GM18508 (cell line): ENCODE results near the gene CYP4F3.
"Not testable (repeated sequence)": the region's sequence is repeated elsewhere in the genome, so short reads cannot be mapped to it uniquely, and the experiment has no call there.

Experiments used
- ATAC-seq: cut with Tn5 transposase; IDR thresholded peaks from one replicate; pipeline ENCODE4 v1.9.1; 2021; ENCODE audit warnings: moderate number of reproducible peaks; ENCODE audit not compliant: insufficient read depth, unreplicated experiment

CYP4F3 gene, protein sequence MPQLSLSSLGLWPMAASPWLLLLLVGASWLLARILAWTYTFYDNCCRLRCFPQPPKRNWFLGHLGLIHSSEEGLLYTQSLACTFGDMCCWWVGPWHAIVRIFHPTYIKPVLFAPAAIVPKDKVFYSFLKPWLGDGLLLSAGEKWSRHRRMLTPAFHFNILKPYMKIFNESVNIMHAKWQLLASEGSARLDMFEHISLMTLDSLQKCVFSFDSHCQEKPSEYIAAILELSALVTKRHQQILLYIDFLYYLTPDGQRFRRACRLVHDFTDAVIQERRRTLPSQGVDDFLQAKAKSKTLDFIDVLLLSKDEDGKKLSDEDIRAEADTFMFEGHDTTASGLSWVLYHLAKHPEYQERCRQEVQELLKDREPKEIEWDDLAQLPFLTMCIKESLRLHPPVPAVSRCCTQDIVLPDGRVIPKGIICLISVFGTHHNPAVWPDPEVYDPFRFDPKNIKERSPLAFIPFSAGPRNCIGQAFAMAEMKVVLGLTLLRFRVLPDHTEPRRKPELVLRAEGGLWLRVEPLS

DNA sequence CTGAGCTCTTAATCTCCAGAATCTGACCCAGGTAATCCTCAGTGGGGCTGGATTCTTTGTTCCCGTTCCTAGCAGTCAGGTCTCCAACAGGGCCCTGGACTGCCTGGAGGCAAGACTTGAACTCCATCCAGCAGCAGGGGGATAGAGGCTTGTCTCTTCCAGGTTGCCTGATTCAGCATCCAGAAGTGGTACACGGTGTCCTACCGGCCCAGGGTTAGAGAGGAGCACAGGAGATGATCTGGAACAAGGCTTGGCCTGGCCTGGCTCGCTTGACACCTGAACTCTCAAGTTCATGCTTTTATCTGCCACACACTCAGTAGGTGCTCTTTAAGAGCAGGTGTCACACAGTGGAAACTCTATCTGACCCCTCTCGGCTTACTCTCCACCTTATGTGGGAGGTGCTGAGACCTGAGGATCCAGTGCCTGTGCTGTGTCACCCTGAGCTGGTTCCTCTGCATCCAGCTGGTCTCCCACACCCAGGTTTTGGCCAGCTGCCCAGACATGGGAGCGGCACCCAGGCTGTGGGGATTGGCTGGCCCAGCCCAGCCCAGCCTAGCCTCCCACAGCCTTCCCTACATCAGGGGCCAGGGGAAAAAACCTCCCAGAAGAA, at the start of gene CYP4F3:
TSS of gene CYP4F3 (plus strand) at position 604 of the 610 bp plus-strand sequence. CDS start 519 bp downstream, outside the sequence.
- no peak for ATAC-seq

DNA sequence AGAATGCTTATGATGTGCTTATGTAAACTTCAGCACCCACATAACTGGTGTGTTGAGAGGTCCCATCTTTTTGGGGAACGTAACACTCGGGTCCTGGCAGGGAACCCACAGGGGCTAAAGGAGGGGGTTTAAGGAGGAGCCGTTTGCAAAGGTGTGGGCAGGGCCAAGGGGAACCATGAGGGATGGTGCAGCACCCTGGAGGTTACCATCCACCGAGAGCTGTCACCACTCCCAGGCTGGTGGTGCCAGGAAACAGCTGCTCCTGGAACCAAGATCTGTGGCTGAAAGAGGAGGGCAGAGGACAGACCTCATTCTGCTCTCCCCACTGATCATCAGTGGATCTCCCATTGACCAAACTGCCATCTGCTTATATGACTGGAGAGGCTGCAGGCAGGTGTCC, 48.9 kb upstream of the CYP4F3 start:
- no peak for ATAC-seq

DNA sequence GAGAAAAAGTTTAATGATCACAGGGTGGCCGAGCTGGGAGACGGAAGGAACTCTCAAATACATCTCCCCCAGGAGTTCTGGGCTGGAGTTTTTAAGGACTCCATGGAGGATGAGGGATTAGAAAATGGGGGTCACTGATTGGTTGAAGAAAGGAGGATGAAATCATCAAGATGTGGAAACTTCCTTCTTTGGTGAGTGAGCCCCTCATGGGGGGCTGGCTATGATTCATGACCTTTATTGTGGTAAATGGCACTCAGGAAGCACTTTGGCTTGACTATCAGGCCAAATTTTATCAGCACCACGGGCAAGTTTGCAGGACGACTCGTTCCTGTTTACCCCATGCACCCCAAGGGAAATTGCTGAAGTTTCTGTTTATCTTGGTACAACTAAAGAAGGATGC, 48.2 kb upstream of the CYP4F3 start:
- ATAC-seq: not testable (repeated sequence)

DNA sequence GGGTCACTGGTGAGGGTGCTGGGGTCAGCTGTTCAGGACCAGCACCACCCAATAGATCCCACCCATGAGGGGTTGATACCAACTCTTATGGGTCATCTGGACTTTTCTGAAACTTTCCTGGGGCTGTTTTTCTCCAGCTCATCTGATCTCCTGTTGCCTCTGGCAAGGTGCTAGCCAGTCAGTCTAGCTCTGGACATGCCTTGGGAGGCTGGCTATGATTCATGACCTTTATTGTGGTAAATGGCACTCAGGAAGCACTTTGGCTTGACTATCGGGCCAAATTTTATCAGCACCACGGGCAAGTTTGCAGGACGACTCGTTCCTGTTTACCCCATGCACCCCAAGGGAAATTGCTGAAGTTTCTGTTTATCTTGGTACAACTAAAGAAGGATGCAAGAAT, 46.9 kb upstream of the CYP4F3 start:
- ATAC-seq: not testable (repeated sequence)

DNA sequence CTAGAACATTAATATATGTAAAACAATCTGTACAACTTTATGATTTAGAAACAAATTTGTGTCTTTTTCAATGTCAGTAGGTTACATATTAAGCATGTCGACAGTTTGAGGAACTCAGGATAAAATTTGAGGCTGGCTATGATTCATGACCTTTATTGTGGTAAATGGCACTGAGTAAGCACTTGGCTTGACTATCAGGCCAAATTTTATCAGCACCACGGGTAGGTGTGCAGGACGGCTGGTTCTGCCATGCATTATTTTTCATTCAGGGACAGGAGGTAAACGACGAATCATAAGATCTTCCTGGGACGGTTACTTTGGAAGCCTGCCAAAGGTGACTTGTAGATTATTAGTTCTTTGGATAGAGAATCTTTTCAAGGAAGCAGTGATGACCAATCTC, 45.6 kb upstream of the CYP4F3 start:
- ATAC-seq: no peak

DNA sequence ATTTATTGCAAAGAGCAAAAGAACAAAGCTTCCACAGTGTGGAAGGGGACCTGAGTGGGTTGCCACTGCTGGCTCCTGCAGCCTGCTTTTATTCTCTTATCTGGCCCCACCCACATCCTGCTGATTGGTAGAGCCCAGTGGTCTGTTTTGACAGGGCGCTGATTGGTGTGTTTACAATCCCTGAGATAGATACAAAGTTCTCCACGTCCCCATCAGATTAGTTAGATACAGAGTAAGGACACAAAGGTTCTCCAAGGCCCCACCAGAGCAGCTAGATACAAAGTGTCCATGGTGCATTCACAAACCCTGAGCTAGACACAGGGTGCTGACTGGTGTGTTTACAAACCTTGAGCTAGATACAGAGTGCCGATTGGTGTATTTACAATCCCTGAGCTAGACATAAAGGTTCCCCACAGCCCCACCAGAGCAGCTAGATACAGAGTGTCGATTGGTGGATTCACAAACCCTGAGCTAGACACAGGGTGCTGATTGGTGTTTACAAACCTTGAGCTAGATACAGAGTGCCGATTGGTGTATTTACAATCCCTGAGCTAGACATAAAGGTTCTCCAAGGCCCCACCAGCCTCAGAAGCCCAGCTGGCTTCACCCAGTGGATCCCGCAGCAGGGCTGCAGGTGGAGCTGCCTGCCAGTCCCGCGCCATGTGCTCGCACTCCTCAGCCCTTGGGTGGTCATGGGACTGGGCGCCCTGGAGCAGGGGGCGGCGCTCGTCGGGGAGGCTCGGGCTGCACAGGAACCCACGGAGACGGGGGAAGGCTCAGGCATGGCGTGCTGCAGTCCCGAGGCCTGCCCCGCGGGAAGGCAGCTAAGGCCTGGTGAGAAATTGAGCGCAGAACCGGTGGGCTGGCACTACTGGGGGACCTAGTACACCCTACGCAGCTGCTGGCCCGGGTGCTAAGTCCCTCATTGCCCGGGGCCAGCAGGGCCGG, 32.4 kb upstream of the CYP4F3 start:
- not testable (repeated sequence) for ATAC-seq

DNA sequence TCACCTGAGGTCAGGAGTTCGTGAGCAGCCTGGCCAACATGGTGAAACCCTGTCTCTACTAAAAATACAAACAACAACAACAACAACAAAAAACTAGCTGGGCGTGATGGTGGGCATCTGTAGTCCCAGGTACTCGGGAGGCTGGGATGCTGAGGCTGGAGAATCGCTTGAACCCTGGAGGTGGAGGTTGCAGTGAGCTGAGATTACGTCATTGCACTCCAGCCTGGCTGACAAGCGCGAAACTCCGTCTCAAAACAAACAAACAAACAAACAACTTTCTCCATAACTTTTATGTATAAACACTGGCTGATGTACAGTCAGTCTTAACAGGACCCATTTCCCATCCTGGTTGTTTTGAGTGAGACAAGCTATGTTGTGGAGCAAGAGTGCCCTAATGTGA, 31.4 kb upstream of the CYP4F3 start:
- ATAC-seq: no peak

DNA sequence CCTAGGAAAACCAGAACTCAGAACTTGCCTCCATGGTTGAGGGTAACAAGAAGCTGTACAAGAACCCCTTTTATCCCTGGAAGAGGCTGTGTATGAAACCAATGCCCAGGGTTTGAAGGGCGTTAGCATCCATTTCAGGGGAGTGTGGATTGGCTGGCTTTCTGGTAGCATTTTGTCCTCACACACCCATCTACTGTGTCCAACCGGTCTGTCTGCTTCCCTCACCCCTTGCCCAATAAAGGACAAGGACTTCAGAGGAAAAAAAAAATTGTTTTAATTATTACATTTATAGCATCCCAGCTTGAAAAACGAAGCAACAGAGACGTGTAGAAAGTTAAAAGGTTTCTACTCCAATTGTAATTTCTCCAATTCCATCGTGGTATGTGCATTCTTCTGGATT, 28.4 kb upstream of the CYP4F3 start:
- no peak for ATAC-seq

DNA sequence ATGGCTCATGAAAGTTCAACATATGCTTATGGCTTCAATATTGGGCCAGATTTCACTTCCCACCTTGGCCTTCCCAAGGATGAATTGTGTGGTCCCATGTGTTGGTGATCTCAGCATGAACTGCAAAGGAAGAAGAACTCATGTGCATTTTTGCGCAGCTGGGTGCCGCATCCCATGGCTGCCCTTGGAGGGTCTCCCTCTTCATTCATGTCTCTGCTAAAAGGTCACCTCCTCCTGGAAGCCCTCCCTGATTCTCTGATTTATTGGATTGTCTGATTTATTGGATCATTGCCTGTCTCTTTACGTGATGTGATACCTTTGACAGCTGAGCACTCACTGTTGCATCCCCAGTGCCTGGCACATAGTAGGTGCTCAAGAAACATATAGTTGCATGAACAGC, 27.4 kb upstream of the CYP4F3 start:
- no peak for ATAC-seq

DNA sequence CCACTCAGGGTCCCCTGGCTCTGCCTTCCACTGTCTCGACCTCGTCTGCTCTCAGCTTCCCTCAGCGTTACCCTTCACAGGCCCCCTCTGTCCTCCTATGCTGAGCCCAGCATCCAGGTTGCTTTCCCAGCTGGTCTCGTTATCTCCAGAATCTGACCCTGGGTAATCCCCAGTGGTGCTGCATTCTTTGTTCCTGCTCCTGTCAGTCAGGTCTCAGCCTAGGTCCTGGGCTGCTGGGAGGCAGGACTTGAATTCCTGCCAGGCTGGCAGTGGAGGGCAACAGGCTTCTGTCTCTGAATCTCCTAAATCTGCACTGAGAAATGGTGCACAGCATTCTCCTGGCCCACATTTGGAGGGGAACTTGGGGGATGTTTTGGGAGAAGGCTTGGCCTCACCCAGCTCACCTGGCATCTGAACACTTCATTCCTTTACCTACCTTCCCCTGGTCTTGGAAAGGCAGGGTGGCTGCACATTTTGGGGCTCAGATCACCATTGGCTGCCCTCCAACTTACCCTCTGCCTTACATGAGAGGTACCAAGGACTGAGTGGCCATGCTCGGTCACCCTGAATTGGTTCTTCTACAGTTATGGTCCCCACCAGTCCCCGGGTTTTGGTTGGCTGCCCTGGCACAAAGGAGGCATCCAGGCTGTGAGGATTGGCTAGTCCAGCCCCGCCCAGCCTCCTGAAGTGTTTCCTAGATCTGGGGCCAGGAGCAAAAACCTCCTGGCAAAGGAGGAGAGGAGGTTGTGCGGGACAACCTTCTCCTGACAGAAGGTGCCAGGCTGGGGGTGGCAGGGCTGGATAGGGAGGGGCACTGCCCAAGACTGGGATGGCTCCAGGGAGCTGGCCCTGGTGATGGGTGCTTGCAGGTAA, 26.0 kb upstream of the CYP4F3 start, which contains the start of gene CYP4F8:
TSS of gene CYP4F8 (plus strand) at position 712 of the 873 bp plus-strand sequence. CDS start 399 bp downstream, outside the sequence.
- no peak for ATAC-seq

DNA sequence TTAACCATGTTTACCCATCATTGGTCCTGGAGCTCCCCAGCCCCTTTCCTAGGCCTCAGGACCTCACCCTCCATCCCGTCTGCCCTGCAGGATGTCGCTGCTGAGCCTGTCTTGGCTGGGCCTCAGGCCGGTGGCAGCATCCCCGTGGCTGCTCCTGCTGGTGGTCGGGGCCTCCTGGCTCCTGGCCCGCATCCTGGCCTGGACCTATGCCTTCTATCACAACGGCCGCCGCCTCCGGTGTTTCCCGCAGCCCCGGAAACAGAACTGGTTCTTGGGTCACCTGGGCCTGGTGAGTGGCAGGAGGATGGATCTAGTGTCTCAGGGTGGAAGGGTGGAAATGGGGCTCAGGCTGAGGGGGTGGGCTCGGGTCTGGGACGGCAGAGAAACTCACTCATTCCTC, 25.2 kb upstream of the CYP4F3 start:
- ATAC-seq: no peak

DNA sequence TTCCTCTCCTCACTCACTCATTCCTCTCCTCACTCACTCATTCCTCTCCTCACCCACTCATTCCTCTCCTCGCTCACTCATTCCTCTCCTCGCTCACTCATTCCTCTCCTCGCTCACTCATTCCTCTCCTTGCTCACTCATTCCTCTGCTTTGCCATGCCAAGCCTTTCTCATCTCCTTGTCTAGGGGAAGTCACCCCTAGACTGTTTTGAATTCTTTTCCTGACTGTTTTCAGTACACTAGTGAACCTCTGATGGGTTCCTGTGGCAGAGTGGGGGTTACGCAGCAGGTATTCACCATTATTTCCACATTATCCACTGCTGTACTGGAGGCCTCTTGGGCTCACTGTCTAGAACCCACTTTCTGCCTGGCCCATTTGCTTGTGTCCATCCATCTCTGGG, 24.5 kb upstream of the CYP4F3 start:
- ATAC-seq: no peak

DNA sequence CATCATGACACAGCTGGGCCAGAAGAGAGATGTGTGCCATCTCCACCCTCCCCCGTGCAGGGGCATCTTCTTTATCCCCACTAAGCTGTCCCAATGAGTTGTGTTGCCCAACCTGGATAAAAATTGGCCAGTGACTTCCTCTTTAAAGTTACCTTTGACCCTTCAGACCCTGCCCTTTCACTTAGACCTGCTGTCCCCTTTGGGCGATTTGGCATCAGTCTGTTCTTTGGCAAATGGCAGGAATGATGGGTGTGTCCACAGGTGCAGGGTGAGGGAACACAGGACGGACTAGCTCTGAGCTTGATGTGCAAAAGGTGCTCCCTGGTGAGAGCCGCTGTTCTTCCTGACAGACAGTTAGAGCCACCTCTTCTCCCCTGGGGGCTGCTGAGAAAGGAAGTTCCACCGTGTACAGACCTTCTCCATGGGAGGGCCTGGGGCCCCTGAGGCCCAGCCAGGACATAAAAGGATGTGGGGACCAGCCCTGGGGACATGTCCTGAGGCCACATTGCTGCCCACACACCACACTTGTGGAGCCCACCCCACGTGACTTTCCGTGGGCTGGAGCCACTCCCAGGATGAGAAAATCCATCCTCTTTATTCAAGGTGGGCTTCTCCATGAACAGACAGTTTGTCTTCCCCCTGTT, 23.9 kb upstream of the CYP4F3 start:
- ATAC-seq: no peak

DNA sequence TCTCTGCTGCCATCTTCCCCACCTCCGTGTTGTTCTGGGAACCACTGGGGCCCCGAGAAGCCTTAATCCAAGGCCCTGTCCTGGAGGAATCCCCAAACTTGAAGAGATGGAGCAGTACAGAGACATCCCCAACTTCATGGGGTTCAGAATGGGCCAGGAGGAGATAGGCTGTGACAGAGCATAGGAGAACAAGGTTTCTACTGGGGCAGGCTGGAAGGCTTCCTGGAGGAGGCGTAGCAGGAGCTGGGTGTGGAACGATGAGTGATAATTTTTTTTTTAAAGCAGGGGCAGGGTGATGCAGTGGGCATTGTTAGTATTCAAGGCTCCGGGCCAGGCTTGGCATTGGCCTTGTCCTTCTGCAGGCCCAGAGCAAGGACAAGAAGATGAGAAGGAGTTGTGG, 22.4 kb upstream of the CYP4F3 start:
- no peak for ATAC-seq

DNA sequence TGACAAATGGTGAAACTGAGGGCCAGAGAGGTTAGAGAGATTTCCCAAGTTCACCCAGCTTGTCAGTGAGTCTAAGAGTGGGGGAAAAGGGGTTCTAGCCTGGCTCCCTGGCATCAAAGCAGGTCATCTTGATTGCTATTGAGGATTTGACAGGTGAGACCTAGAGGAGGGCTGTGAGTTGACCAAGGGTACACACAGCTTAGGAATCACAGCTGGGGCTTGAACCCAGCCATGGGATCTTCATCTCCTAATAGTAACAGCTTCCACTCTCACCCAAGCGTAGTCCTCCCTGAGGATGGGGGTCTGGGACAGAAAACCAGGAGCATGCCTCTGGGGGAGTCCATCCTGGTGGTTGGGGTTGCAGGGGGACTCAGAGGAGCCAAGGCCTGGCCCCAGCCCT, 18.9 kb upstream of the CYP4F3 start:
- ATAC-seq: no peak

DNA sequence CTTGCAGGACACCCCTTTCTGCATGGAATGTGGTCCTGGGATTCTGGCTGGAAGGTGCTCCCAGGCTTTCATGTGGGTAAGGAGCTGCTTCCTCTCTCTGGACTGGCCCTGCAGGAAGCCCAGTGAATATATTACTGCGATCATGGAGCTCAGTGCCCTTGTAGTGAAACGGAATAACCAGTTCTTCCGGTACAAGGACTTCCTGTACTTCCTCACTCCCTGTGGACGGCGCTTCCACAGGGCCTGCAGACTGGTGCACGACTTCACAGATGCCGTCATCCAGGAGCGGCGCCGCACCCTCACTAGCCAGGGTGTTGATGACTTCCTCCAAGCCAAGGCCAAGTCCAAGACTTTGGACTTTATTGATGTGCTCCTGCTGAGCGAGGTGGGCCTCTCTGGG, 17.7 kb upstream of the CYP4F3 start:
- ATAC-seq: no peak

DNA sequence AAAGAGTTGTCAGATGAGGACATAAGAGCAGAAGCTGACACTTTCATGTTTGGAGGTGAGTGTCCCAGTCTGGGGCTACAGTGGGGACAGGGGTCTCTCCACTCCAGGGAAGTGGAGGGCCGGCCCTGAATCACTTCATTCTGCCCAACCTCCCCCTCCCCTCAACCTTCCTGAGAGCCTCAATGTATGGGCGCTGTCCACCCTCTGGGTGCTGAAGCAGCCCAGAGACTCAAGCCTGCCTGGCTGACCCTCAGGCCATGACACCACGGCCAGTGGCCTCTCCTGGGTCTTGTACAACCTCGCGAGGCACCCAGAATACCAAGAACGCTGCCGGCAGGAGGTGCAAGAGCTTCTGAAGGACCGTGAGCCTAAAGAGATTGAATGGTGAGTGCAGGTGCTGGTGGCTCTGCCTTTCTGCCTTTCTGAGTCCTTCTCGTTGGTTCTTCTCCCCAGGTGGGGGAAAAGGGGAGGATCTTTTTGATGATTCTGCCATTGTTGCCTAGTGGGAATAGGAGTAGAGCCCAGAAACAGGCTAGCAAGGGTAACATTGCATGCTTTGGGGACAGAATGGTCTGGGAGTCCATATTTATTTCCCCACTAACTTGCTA, 16.9 kb upstream of the CYP4F3 start:
- no peak for ATAC-seq

DNA sequence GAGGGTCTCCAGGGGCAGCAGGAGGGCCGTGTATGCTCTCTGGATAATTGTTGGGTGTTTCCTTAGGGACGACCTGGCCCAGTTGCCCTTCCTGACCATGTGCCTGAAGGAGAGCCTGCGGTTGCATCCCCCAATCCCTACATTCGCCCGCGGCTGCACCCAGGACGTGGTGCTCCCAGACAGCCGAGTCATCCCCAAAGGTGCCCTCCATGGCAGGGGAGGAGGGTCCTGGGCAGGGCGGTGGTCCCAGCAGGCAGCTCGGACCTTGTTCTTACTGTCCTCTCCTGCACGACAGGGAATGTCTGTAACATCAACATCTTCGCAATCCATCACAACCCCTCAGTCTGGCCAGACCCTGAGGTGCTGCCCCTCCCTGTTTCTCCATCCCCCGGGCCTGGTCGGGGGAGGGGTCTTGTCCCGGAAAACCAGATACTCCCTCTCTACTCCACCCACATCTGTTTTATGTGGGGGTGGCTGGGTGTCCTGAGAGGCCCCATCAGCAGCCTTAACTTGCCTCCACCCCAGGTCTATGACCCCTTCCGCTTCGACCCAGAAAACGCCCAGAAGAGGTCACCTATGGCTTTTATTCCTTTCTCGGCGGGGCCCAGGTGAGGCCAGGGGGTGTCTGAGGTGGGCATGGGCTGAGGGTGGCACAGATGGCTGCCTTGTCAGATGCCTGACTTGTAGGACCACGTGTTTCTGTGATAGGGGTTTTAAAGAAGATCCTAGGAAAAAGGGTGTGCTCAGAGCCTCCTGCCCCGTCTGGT, 12.3 kb upstream of the CYP4F3 start:
- no peak for ATAC-seq
